HCT116 (cell line): Measurements from ENCODE around the gene AQP9.

Source experiments
- ELF1 ChIP-seq: IDR thresholded peaks from 2 replicates; pipeline ENCODE4 v1.6.1; 2012; ENCODE audit warnings: low read depth, borderline replicate concordance
- EZH2 ChIP-seq: fragments of 200-600 bp; sonication (generic); IDR thresholded peaks from 2 replicates; pipeline ENCODE4 v1.6.1; 2017; ENCODE audit warnings: antibody characterized with exemption, mixed run types
- EZH2phosphoT487 ChIP-seq: fragments of 200-600 bp; IDR thresholded peaks from 2 replicates; pipeline ENCODE4 v1.6.1; 2018; ENCODE audit warnings: antibody characterized with exemption, borderline replicate concordance
- JUND ChIP-seq: IDR thresholded peaks from 2 replicates; pipeline ENCODE4 v1.6.1; 2012
- POLR2A ChIP-seq: IDR thresholded peaks from 2 replicates; pipeline ENCODE4 v1.7.0; 2011; ENCODE audit warnings: borderline replicate concordance; ENCODE audit not compliant: insufficient read depth, insufficient read length; ENCODE audit errors: extremely low read depth
- POLR2AphosphoS5 ChIP-seq: IDR thresholded peaks from 2 replicates; pipeline ENCODE4 v1.6.1; 2011; ENCODE audit warnings: mild to moderate bottlenecking, low read depth, low read length, moderate library complexity
- RAD21 ChIP-seq: IDR thresholded peaks from 2 replicates; pipeline ENCODE4 v1.6.1; 2012; ENCODE audit warnings: low read depth, mild to moderate bottlenecking
- YY1 ChIP-seq: IDR thresholded peaks from 2 replicates; pipeline ENCODE4 v1.6.1; 2011; ENCODE audit warnings: low read length, low read depth, moderate library complexity, mild to moderate bottlenecking; ENCODE audit not compliant: insufficient replicate concordance; ENCODE audit errors: extremely low read depth
- TF ChIP-seq, protein P1 (sequence below), 3 experiments: fragments of 200-600 bp in 1 of 3; sonication (generic) in 1 of 3; IDR thresholded peaks in 2 of 3; conservative IDR thresholded peaks in 1 of 3; 2 replicates each; pipeline ENCODE4 v1.5.1; 2012 to 2017; ENCODE audit warnings: low read depth in 2 of 3, low read length in 2 of 3, antibody characterized with exemption in 1 of 3, borderline replicate concordance in 1 of 3, control low read depth in 1 of 3, mild to moderate bottlenecking in 1 of 3, mixed read lengths in 1 of 3, mixed run types in 1 of 3, moderate library complexity in 1 of 3; ENCODE audit not compliant: insufficient read depth in 1 of 3
- TF ChIP-seq, protein P2 (sequence below): IDR thresholded peaks from 2 replicates; pipeline ENCODE4 v1.6.1; 2011; ENCODE audit warnings: mild to moderate bottlenecking, low read length, moderate library complexity; ENCODE audit not compliant: insufficient replicate concordance; ENCODE audit errors: extremely low read depth
- TF ChIP-seq, protein P3 (sequence below): IDR thresholded peaks from 2 replicates; pipeline ENCODE4 v1.6.1; 2012
- TF ChIP-seq, protein P4 (sequence below): IDR thresholded peaks from 2 replicates; pipeline ENCODE4 v1.6.1; 2012

DNA sequence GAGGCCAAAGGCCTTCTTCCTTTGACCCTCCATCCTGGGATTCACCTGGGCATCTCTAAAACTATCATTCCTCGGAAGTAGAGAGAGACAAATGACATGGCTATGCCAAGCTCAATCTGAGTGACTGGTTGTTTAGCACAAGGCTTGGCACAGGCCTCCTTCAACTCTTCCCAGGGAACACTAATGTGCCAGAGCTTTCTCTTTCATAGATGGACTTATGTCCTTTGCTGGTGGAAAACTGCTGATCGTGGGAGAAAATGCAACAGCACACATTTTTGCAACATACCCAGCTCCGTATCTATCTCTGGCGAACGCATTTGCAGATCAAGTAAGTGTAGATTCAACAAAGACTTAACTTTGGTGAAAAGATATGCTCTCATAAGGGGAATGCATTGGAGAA, 36.5 kb downstream of the AQP9 start:
- TF ChIP-seq, protein P1, sequence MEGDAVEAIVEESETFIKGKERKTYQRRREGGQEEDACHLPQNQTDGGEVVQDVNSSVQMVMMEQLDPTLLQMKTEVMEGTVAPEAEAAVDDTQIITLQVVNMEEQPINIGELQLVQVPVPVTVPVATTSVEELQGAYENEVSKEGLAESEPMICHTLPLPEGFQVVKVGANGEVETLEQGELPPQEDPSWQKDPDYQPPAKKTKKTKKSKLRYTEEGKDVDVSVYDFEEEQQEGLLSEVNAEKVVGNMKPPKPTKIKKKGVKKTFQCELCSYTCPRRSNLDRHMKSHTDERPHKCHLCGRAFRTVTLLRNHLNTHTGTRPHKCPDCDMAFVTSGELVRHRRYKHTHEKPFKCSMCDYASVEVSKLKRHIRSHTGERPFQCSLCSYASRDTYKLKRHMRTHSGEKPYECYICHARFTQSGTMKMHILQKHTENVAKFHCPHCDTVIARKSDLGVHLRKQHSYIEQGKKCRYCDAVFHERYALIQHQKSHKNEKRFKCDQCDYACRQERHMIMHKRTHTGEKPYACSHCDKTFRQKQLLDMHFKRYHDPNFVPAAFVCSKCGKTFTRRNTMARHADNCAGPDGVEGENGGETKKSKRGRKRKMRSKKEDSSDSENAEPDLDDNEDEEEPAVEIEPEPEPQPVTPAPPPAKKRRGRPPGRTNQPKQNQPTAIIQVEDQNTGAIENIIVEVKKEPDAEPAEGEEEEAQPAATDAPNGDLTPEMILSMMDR (IDR thresholded peaks at IDR 0.05 in 2 of 3, conservative IDR thresholded peaks at IDR 0.05 in 1 of 3; ENCODE audit: borderline replicate concordance in 1 of 3, insufficient read depth in 1 of 3, low read depth in 2 of 3, low read length in 2 of 3), result no peak
- TF ChIP-seq EZH2 (no peak), POLR2A (no peak), POLR2AphosphoS5 (no peak), EZH2phosphoT487 (no peak), JUND (no peak), YY1 (no peak), ELF1 (no peak), RAD21 (no peak)
- TF ChIP-seq, protein P2, sequence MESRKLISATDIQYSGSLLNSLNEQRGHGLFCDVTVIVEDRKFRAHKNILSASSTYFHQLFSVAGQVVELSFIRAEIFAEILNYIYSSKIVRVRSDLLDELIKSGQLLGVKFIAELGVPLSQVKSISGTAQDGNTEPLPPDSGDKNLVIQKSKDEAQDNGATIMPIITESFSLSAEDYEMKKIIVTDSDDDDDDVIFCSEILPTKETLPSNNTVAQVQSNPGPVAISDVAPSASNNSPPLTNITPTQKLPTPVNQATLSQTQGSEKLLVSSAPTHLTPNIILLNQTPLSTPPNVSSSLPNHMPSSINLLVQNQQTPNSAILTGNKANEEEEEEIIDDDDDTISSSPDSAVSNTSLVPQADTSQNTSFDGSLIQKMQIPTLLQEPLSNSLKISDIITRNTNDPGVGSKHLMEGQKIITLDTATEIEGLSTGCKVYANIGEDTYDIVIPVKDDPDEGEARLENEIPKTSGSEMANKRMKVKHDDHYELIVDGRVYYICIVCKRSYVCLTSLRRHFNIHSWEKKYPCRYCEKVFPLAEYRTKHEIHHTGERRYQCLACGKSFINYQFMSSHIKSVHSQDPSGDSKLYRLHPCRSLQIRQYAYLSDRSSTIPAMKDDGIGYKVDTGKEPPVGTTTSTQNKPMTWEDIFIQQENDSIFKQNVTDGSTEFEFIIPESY, result no peak
- TF ChIP-seq, protein P3, sequence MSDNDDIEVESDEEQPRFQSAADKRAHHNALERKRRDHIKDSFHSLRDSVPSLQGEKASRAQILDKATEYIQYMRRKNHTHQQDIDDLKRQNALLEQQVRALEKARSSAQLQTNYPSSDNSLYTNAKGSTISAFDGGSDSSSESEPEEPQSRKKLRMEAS, result no peak
- TF ChIP-seq, protein P4, sequence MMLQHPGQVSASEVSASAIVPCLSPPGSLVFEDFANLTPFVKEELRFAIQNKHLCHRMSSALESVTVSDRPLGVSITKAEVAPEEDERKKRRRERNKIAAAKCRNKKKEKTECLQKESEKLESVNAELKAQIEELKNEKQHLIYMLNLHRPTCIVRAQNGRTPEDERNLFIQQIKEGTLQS, result no peak
